ENCODE results near the gene DLG5. TPM values are rescaled to one million over a fixed set of nuclear protein-coding genes. Genes with fewer than 3 reads are reported as not detected.

Gene DLG5
- total RNA-seq, 4 donors from 2014 or later: 52.0 to 127 (median 56.3) TPM

DNA sequence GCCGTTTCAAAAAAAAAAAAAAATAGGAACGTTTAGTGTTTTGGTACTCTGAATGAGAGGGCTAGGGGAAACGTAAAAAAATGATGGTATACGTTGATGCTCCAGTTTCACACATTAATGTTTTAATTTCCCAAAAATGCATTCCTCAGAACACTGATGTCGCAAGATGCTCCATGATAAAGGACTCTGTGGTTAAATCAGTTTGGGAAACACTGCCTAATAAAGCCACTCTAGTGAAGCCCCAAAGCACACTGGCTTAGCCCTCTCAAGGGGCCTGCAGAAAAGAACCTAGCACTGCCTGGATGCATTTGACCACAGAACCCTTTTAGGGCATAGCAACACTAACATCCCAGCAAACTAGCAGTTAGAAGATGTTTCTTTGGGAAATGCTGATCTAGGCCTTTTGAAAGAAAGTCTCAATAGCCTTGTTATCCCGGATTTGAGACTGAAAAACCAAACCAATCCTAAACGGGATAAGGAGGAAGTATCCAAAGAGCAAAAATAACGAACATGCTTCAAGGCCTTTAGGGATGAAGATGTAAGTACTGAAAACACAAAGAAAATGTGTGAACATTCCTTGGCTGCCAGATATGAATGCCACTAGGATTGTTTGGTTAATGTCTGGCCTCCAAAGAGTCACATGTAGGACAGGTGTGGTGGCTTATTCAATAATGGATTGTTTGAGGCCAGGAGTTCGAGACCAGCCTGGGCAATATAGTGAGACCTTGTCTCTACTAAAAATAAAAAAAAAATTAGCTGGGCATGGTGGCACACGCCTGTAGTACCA is 11.0 kb downstream of the DLG5 start:
- TF ChIP-seq, protein P1, sequence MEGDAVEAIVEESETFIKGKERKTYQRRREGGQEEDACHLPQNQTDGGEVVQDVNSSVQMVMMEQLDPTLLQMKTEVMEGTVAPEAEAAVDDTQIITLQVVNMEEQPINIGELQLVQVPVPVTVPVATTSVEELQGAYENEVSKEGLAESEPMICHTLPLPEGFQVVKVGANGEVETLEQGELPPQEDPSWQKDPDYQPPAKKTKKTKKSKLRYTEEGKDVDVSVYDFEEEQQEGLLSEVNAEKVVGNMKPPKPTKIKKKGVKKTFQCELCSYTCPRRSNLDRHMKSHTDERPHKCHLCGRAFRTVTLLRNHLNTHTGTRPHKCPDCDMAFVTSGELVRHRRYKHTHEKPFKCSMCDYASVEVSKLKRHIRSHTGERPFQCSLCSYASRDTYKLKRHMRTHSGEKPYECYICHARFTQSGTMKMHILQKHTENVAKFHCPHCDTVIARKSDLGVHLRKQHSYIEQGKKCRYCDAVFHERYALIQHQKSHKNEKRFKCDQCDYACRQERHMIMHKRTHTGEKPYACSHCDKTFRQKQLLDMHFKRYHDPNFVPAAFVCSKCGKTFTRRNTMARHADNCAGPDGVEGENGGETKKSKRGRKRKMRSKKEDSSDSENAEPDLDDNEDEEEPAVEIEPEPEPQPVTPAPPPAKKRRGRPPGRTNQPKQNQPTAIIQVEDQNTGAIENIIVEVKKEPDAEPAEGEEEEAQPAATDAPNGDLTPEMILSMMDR (IDR thresholded peaks at IDR 0.05): no peak
- peaks cover 0 to 5% of the 10 kb centered on the region in 2 donors for H3K36me3 ChIP-seq
- H3K4me1 ChIP-seq: peaks cover 0 to 77% (median 6%) of the 10 kb centered on the region in 3 donors
- H3K4me3 ChIP-seq: no peak overlapping the region
- no peak for ATAC-seq
- H3K9me3 ChIP-seq: no peaks in the 10 kb centered on the region
- H3K27me3 ChIP-seq: no peaks in the 10 kb centered on the region
- no peak overlapping the region for H3K27ac ChIP-seq
- 66 to 70% methylated on average over 5 to 10 of the region's 10 CpGs for WGBS, 2 donors (ENCODE audit: low coverage in 1 of 2)

DNA sequence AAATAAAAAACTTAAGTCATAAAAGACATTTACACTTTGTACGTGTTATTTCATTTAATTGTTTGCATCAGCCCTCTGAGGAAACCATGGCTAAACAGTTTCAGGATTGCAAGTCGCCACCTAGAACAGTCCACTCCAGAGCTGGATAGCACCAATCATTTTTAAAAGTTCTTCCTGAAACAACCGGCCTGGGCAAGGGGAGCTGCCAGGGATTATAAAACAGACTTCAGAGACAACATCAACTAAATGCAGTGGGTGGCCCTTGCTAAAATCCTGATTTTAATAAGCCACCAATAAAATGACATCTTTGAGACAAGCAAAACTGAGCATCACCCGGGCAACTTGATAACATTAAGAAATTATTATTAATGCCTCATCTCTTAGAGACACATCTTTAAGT is 13.5 kb downstream of the DLG5 start:
- peaks cover 0 to 3% of the 10 kb centered on the region in 2 donors for H3K36me3 ChIP-seq
- peak overlapping the region in 1 of 4 donors; percentile 27 for H3K27ac ChIP-seq
- H3K27me3 ChIP-seq: no peaks in the 10 kb centered on the region
- no peak overlapping the region for H3K4me3 ChIP-seq
- TF ChIP-seq, protein P1 (IDR thresholded peaks at IDR 0.05): no peak
- TF ChIP-seq POLR2AphosphoS5 (IDR thresholded peaks at IDR 0.05) (no peak), EP300 (IDR thresholded peaks at IDR 0.05) (no peak), POLR2A (IDR thresholded peaks at IDR 0.05) (no peak)
- no peaks in the 10 kb centered on the region for H3K9me3 ChIP-seq
- H3K4me1 ChIP-seq: peaks cover 0 to 80% (median 12%) of the 10 kb centered on the region in 3 donors
- WGBS, 2 donors (ENCODE audit: low coverage in 1 of 2): 22 to 28% methylated on average over 3 to 4 of the region's 4 CpGs
- no peak for ATAC-seq

DNA sequence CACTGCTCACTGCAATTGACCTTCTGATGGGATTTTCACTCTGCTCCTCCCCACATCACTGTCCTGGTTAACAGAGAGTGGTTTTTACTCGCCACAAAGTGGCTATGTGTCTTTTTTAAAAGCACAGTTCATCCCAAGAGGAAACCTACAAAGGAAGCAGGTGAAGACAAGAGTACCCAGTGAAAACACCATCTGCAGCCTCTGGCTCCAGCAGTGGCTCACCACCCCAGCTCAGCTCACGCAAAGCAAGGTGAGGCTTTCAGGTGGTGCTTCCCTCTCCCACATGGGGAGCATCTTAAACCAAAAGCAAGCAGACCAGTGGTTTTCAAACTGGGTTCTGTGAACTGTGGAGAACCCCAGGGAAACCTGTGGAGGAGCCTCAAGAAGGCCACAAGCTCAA is 14.0 kb downstream of the DLG5 start:
- H3K27ac ChIP-seq: peak overlapping the region in 1 of 4 donors; percentile 27
- no peaks in the 10 kb centered on the region for H3K36me3 ChIP-seq
- no peak overlapping the region for H3K4me3 ChIP-seq
- H3K4me1 ChIP-seq: peaks cover 0 to 85% (median 12%) of the 10 kb centered on the region in 3 donors
- TF ChIP-seq POLR2A (IDR thresholded peaks at IDR 0.05) (no peak), POLR2AphosphoS5 (IDR thresholded peaks at IDR 0.05) (no peak), EP300 (IDR thresholded peaks at IDR 0.05) (no peak)
- TF ChIP-seq, protein P1 (IDR thresholded peaks at IDR 0.05): no peak
- ATAC-seq: no peak
- H3K9me3 ChIP-seq: no peaks in the 10 kb centered on the region
- 100% methylated on average over 1 of the region's 2 CpGs; no CpG with 5 or more reads in 1 of the 2 donors for WGBS, 2 donors (ENCODE audit: low coverage in 1 of 2)
- H3K27me3 ChIP-seq: no peaks in the 10 kb centered on the region

DNA sequence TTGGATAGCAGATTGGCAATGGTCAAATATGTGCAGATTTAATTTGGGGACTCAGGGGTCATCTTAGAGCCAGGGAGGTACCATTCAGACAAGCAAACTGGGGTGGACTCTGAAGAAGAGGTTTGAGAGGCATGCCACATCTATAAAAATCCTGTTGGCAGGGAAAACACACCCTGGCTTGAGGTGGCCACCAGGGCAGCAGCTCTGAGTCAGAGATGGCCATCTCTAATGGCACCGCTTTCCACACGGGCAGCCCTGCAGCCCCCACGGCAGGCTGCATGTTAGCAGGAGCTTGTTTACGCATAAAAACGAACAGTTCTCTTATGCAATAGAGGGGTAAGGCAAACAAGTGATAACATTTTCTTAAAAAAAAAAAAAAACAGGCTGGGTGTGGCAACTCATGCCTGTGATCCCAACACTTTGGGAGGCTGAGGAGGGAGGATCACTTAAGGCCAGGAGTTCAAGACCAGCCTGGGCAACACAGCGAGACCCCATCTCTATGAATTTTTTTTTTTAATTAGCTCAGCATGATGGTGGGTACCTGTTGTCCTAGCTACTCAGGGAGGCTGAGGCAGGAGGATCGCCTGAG is 14.9 kb downstream of the DLG5 start:
- H3K27me3 ChIP-seq: no peaks in the 10 kb centered on the region
- H3K9me3 ChIP-seq: no peaks in the 10 kb centered on the region
- H3K4me3 ChIP-seq: no peak overlapping the region
- no peak for ATAC-seq
- no peak for TF ChIP-seq POLR2AphosphoS5 (IDR thresholded peaks at IDR 0.05)
- TF ChIP-seq EP300 (IDR thresholded peaks at IDR 0.05): no peak
- TF ChIP-seq, protein P1 (IDR thresholded peaks at IDR 0.05): no peak
- no peak for TF ChIP-seq POLR2A (IDR thresholded peaks at IDR 0.05)
- no peak overlapping the region for H3K27ac ChIP-seq
- H3K36me3 ChIP-seq: no peaks in the 10 kb centered on the region
- WGBS, 2 donors (ENCODE audit: low coverage in 1 of 2): 74% methylated on average over 5 of the region's 7 CpGs; no CpG with 5 or more reads in 1 of the 2 donors
- peaks cover 0 to 94% (median 12%) of the 10 kb centered on the region in 3 donors for H3K4me1 ChIP-seq

Data from gastroesophageal sphincter (tissue), 4 donors.